ENCODE results near the gene C1orf210. TPM values are rescaled to one million over a fixed set of nuclear protein-coding genes. Genes with fewer than 3 reads are reported as not detected.

C1orf210 gene
- total and polyA plus RNA-seq, 2 of the 13 experiments (the other 11 are each of a cell fraction or from before 2014, with no cell fraction given): 0.49 to 5.1 TPM

DNA sequence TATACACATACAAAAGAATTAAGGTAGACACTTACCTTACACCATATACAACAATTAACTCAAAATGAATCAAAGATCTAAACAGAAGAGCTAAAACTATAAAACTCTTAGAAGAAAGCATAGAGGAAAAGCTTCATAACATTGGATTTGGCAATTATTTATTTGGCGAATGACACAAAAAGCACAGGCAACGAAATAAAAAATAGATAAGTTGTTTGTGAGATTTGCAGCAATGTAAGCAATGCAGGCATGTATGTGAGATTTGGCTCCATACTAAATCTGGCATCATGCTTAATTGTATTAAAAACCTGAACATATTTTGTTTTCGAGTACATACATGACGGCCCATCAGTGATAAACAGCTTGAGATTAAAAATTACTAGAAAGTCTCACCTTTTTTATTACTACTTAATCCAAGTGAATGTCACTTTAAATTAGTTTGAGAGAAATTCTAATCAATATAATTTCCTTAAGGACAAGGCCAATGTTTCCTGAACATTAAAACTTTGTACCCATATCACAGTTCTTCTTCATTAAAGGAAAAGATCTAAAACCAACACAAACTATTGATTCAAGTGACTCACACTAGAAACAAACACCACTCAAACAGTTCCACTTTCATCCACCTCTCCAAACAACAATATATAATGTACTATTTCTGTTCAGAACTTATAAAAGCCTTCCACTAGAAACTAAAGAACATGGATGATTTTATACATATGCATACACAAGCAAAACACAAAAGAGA is 38.7 kb downstream of the C1orf210 start (continued):
- TF ChIP-seq MIXL1 (CRISPR knock-in tag; IDR thresholded peaks at IDR 0.05): peak; percentile 51; the same call in 1 of the 2 replicates
- TF ChIP-seq ZNF34 (CRISPR knock-in tag; IDR thresholded peaks at IDR 0.05; ENCODE audit: borderline replicate concordance): no peak
- TF ChIP-seq PTBP1 (IDR thresholded peaks at IDR 0.05; ENCODE audit: low read depth, low read length, poor library complexity, severe bottlenecking): no peak
- no peak for TF ChIP-seq WIZ (CRISPR knock-in tag; IDR thresholded peaks at IDR 0.05)
- TF ChIP-seq, protein P1, sequence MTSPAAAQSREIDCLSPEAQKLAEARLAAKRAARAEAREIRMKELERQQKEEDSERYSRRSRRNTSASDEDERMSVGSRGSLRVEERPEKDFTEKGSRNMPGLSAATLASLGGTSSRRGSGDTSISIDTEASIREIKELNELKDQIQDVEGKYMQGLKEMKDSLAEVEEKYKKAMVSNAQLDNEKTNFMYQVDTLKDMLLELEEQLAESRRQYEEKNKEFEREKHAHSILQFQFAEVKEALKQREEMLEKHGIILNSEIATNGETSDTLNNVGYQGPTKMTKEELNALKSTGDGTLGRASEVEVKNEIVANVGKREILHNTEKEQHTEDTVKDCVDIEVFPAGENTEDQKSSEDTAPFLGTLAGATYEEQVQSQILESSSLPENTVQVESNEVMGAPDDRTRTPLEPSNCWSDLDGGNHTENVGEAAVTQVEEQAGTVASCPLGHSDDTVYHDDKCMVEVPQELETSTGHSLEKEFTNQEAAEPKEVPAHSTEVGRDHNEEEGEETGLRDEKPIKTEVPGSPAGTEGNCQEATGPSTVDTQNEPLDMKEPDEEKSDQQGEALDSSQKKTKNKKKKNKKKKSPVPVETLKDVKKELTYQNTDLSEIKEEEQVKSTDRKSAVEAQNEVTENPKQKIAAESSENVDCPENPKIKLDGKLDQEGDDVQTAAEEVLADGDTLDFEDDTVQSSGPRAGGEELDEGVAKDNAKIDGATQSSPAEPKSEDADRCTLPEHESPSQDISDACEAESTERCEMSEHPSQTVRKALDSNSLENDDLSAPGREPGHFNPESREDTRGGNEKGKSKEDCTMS (CRISPR knock-in tag; conservative IDR thresholded peaks at IDR 0.05): no peak
- TF ChIP-seq, protein P2, sequence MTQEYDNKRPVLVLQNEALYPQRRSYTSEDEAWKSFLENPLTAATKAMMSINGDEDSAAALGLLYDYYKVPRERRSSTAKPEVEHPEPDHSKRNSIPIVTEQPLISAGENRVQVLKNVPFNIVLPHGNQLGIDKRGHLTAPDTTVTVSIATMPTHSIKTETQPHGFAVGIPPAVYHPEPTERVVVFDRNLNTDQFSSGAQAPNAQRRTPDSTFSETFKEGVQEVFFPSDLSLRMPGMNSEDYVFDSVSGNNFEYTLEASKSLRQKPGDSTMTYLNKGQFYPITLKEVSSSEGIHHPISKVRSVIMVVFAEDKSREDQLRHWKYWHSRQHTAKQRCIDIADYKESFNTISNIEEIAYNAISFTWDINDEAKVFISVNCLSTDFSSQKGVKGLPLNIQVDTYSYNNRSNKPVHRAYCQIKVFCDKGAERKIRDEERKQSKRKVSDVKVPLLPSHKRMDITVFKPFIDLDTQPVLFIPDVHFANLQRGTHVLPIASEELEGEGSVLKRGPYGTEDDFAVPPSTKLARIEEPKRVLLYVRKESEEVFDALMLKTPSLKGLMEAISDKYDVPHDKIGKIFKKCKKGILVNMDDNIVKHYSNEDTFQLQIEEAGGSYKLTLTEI (CRISPR knock-in tag; conservative IDR thresholded peaks at IDR 0.05): no peak
- TF ChIP-seq, protein P3, sequence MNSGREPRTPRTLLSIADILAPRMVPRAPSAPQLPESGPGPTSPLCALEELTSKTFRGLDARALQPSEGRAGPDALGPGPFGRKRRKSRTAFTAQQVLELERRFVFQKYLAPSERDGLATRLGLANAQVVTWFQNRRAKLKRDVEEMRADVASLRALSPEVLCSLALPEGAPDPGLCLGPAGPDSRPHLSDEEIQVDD (CRISPR knock-in tag; IDR thresholded peaks at IDR 0.05; ENCODE audit: borderline replicate concordance): no peak
- no peak for TF ChIP-seq HES4 (CRISPR knock-in tag; IDR thresholded peaks at IDR 0.05; ENCODE audit: borderline replicate concordance)
- no peak for TF ChIP-seq NFIB (CRISPR knock-in tag; IDR thresholded peaks at IDR 0.05; ENCODE audit: borderline replicate concordance)
- TF ChIP-seq GTF3A (CRISPR knock-in tag; conservative IDR thresholded peaks at IDR 0.05): no peak
- no peak for TF ChIP-seq MEF2D (CRISPR knock-in tag; IDR thresholded peaks at IDR 0.05)
- no peak for TF ChIP-seq ZNF501 (CRISPR knock-in tag; IDR thresholded peaks at IDR 0.05)
- peak; percentile 60; the same call in 1 of the 2 replicates for TF ChIP-seq TCF7 (IDR thresholded peaks at IDR 0.05; ENCODE audit: low read depth)
- TF ChIP-seq ZNF558 (CRISPR knock-in tag; IDR thresholded peaks at IDR 0.05; ENCODE audit: borderline replicate concordance): no peak
- no peak for TF ChIP-seq SUZ12 (IDR thresholded peaks at IDR 0.05; ENCODE audit: low read depth, low read length)
- TF ChIP-seq GTF2F1 (IDR thresholded peaks at IDR 0.05; ENCODE audit: low read length): no peak
- TF ChIP-seq, protein P4, sequence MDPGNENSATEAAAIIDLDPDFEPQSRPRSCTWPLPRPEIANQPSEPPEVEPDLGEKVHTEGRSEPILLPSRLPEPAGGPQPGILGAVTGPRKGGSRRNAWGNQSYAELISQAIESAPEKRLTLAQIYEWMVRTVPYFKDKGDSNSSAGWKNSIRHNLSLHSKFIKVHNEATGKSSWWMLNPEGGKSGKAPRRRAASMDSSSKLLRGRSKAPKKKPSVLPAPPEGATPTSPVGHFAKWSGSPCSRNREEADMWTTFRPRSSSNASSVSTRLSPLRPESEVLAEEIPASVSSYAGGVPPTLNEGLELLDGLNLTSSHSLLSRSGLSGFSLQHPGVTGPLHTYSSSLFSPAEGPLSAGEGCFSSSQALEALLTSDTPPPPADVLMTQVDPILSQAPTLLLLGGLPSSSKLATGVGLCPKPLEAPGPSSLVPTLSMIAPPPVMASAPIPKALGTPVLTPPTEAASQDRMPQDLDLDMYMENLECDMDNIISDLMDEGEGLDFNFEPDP (CRISPR knock-in tag; conservative IDR thresholded peaks at IDR 0.05): no peak
- TF ChIP-seq, protein P5, sequence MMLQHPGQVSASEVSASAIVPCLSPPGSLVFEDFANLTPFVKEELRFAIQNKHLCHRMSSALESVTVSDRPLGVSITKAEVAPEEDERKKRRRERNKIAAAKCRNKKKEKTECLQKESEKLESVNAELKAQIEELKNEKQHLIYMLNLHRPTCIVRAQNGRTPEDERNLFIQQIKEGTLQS (CRISPR knock-in tag; IDR thresholded peaks at IDR 0.05): no peak
- no peak for TF ChIP-seq POLR2AphosphoS5 (IDR thresholded peaks at IDR 0.05; ENCODE audit: low read depth, low read length)
- TF ChIP-seq, protein P6, sequence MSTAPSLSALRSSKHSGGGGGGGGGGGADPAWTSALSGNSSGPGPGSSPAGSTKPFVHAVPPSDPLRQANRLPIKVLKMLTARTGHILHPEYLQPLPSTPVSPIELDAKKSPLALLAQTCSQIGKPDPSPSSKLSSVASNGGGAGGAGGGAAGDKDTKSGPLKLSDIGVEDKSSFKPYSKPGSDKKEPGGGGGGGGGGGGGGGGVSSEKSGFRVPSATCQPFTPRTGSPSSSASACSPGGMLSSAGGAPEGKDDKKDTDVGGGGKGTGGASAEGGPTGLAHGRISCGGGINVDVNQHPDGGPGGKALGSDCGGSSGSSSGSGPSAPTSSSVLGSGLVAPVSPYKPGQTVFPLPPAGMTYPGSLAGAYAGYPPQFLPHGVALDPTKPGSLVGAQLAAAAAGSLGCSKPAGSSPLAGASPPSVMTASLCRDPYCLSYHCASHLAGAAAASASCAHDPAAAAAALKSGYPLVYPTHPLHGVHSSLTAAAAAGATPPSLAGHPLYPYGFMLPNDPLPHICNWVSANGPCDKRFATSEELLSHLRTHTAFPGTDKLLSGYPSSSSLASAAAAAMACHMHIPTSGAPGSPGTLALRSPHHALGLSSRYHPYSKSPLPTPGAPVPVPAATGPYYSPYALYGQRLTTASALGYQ (CRISPR knock-in tag; IDR thresholded peaks at IDR 0.05): no peak
- TF ChIP-seq CC2D1A (CRISPR knock-in tag; IDR thresholded peaks at IDR 0.05): no peak
